ENCODE measurements around the gene NF2.

NF2 gene

DNA sequence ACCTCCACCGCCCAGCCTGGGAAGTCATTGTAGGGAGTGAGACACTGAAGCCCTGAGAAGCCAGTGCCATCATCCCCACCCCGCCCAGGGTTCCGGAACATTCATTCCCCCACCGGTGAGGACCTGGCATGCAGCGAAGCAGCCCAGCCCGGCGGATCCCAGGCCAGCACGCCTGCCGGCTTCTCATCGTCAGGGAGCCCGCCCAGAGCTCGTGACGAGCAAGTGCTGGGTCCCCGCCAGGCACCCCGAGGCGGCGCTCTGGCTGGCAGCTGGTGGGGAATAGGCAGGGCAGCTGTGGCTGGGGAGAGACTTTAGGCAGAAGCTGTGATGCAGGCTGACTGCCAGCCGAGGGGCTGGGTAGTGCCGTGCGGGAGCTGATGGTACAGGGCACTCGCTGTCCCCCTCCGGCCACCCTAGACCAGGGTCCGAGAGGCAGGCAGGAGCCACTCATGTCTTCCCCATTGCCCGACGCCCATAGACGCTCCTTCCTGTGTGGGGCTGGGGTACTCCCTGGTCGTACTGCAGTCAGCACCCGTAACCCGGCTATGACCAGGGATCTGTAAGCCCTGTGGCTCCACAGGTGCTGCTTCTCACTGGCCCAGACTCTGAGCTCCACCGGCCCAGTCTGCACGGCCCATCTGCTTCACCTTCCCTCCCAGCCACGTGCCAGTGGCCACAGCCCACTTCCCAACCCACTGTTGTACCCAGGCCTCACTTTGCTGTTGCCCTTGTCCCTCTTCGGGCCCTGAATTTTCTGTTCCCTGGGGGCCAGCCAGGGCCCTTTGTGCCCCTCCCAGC is 91.9 kb downstream of the NF2 start:
- Histone ChIP-seq H3K9me3 (ENCODE audit: control insufficient read depth in 2 of 2, low read length in 2 of 2) (no peaks in the 10 kb centered on the region), H3K9ac (ENCODE audit: low read depth in 1 of 2, low read length in 2 of 2) (no peak overlapping the region), H3K4me1 (ENCODE audit: control insufficient read depth in 2 of 2, insufficient read depth in 2 of 2, low read length in 2 of 2) (peaks cover 0 to under 1% of the 10 kb centered on the region in 2 donors), H3K4me3 (ENCODE audit: low read length in 2 of 2) (no peak overlapping the region), H3K27me3 (ENCODE audit: control insufficient read depth in 2 of 2, insufficient read depth in 2 of 2, low read length in 2 of 2) (no peaks in the 10 kb centered on the region), H3K27ac (ENCODE audit: low read depth in 2 of 2, low read length in 2 of 2) (no peak overlapping the region), H3K36me3 (ENCODE audit: control insufficient read depth in 2 of 2, insufficient read depth in 2 of 2, low read length in 2 of 2) (peaks cover 11 to 15% of the 10 kb centered on the region in 2 donors)

DNA sequence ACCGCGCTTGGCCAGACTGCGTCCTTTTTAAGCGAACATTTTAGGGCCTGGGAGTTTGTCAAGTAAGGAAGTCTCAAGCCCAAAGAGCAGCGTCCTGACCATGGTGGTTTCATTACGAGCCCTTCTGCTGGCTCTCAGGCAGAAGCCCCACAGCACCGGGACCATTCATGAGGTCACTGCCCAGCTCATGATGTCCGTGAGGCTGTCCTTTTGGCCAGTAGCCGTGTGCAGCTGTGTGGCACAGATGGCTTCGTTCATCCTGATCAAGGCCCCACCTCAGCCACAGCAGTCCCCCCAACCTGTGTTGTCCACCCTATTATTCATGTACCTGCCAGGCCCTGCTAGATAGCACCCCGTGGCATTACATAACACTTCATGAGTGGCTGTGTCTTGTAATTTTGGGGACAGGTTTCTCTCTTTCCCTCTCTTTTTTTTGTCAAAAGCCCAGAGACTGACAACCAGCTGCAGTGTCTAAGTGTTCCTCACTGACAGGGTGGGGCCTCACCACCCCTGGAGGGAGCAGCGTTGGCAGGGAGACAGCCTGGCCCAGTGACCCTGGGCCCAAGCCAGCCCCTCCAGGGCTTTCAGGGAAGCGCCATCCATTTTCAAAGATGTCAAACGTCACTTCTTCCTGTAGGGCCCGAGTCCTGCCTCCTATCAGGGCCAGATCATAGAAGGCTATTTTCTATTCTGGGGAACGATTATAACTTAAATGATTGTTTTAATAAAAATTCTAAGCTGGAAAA is 94.6 kb downstream of the NF2 start:
- H3K27me3 ChIP-seq (ENCODE audit: control insufficient read depth in 2 of 2, insufficient read depth in 2 of 2, low read length in 2 of 2): peaks cover 0 to 4% of the 10 kb centered on the region in 2 donors
- no peak overlapping the region for H3K9ac ChIP-seq (ENCODE audit: low read depth in 1 of 2, low read length in 2 of 2)
- peaks cover 8 to 9% of the 10 kb centered on the region in 2 donors for H3K36me3 ChIP-seq (ENCODE audit: control insufficient read depth in 2 of 2, insufficient read depth in 2 of 2, low read length in 2 of 2)
- no peak overlapping the region for H3K4me3 ChIP-seq (ENCODE audit: low read length in 2 of 2)
- no peak overlapping the region for H3K27ac ChIP-seq (ENCODE audit: low read depth in 2 of 2, low read length in 2 of 2)
- peaks cover 6 to 22% of the 10 kb centered on the region in 2 donors for H3K4me1 ChIP-seq (ENCODE audit: control insufficient read depth in 2 of 2, insufficient read depth in 2 of 2, low read length in 2 of 2)
- H3K9me3 ChIP-seq (ENCODE audit: control insufficient read depth in 2 of 2, low read length in 2 of 2): no peaks in the 10 kb centered on the region

DNA sequence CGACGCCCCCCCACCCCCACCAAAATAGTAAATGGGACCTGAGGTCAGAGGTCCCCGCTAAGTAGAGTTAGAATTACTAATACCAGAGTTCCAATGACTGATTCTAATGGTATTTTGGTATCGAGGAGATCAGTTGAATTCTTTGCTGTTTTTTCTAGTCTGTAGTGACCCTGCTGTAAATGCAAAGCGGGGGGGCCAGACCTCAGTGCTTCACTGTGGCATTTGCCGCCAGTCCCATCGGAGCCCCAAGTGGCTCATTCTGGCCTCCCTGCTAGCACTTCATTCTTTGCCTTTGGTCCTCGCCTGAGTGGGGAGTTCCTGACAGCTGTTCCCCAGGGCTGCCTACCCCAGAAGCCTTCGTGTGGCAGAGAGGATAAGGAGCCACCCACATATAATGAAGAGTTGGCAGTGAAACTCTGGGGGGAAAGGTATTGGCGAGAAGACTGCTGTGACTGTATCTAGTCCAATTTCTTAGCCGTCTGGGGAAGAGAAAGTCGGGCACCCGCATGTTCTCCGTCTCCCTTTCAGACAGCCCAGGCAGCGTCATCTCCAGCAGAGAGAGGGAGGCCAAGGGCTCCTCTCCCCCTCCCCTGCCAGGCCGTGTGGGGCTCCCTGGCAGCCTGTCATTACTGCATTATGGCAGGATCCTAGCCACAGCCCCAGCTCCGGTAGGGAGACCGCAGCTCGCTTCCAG is 96.9 kb downstream of the NF2 start:
- H3K9me3 ChIP-seq (ENCODE audit: control insufficient read depth in 2 of 2, low read length in 2 of 2): no peaks in the 10 kb centered on the region
- H3K27me3 ChIP-seq (ENCODE audit: control insufficient read depth in 2 of 2, insufficient read depth in 2 of 2, low read length in 2 of 2): peaks cover 0 to 4% of the 10 kb centered on the region in 2 donors
- H3K27ac ChIP-seq (ENCODE audit: low read depth in 2 of 2, low read length in 2 of 2): no peak overlapping the region
- no peak overlapping the region for H3K4me3 ChIP-seq (ENCODE audit: low read length in 2 of 2)
- no peak overlapping the region for H3K9ac ChIP-seq (ENCODE audit: low read depth in 1 of 2, low read length in 2 of 2)
- H3K4me1 ChIP-seq (ENCODE audit: control insufficient read depth in 2 of 2, insufficient read depth in 2 of 2, low read length in 2 of 2): peaks cover 16 to 26% of the 10 kb centered on the region in 2 donors
- H3K36me3 ChIP-seq (ENCODE audit: control insufficient read depth in 2 of 2, insufficient read depth in 2 of 2, low read length in 2 of 2): peaks cover 0 to 4% of the 10 kb centered on the region in 2 donors

GRCh38 chr22:29700900-29701154 is 97.4 kb downstream of the NF2 start:
- Histone ChIP-seq H3K27me3 (ENCODE audit: control insufficient read depth in 2 of 2, insufficient read depth in 2 of 2, low read length in 2 of 2) (peaks cover 0 to 4% of the 10 kb centered on the region in 2 donors), H3K9me3 (ENCODE audit: control insufficient read depth in 2 of 2, low read length in 2 of 2) (no peaks in the 10 kb centered on the region), H3K36me3 (ENCODE audit: control insufficient read depth in 2 of 2, insufficient read depth in 2 of 2, low read length in 2 of 2) (no peaks in the 10 kb centered on the region), H3K27ac (ENCODE audit: low read depth in 2 of 2, low read length in 2 of 2) (no peak overlapping the region), H3K4me1 (ENCODE audit: control insufficient read depth in 2 of 2, insufficient read depth in 2 of 2, low read length in 2 of 2) (peaks cover 16 to 26% of the 10 kb centered on the region in 2 donors), H3K4me3 (ENCODE audit: low read length in 2 of 2) (no peak overlapping the region), H3K9ac (ENCODE audit: low read depth in 1 of 2, low read length in 2 of 2) (no peak overlapping the region)

GRCh38 chr22:29701155-29701999 is 97.9 kb downstream of the NF2 start:
- H3K27me3 ChIP-seq (ENCODE audit: control insufficient read depth in 2 of 2, insufficient read depth in 2 of 2, low read length in 2 of 2): peaks cover 0 to 4% of the 10 kb centered on the region in 2 donors
- H3K36me3 ChIP-seq (ENCODE audit: control insufficient read depth in 2 of 2, insufficient read depth in 2 of 2, low read length in 2 of 2): no peaks in the 10 kb centered on the region
- no peaks in the 10 kb centered on the region for H3K9me3 ChIP-seq (ENCODE audit: control insufficient read depth in 2 of 2, low read length in 2 of 2)
- no peak overlapping the region for H3K9ac ChIP-seq (ENCODE audit: low read depth in 1 of 2, low read length in 2 of 2)
- H3K4me3 ChIP-seq (ENCODE audit: low read length in 2 of 2): no peak overlapping the region
- H3K27ac ChIP-seq (ENCODE audit: low read depth in 2 of 2, low read length in 2 of 2): peak overlapping the region in 1 of 2 donors; percentile 23
- peaks cover 16 to 26% of the 10 kb centered on the region in 2 donors for H3K4me1 ChIP-seq (ENCODE audit: control insufficient read depth in 2 of 2, insufficient read depth in 2 of 2, low read length in 2 of 2)

DNA sequence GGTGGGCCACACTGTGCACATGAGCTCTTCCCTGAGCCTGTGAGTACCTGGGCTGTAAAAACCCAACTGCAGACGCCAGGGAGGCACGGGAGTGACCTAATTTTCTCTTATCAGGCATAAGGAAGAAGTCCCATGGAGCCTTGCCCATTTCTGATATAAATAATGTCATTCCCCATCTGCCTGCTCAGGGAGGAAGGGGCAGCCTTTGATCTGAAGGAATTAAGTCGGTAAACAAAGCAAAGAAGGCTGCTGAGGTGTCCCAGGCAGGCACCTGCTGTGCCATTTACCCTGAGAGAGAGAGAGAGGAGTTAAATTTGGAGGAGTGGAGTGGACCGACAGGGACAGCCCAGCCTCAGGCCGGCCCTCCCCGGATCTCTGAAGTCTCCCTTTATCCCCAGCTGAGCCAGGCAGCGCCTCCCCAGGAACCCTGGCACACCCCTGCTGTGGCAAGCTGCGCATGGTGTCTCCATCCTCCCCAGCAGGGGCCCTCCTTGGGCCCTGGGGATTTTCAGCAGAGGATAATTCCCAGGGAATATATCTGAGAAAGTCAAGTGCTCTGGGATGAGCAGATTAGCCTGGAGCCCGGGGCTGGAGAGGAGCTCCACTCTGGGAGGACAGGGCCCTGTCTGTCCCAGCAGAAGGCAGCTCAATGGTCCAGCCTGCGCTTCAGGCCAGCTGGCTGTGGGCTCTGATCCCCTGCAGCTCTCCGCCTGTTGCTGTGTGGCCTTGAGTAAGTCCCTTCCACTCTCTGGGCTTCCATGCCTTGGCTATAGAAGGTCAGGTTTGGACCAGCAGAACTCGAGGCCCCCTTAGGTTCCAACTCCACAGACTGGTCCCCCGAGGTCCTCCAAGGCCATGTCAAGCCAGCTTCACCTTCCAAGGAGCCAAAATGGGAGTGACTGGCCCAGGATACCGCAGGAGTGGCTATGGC is 98.8 kb downstream of the NF2 start:
- peaks cover 0 to 4% of the 10 kb centered on the region in 2 donors for H3K27me3 ChIP-seq (ENCODE audit: control insufficient read depth in 2 of 2, insufficient read depth in 2 of 2, low read length in 2 of 2)
- no peaks in the 10 kb centered on the region for H3K36me3 ChIP-seq (ENCODE audit: control insufficient read depth in 2 of 2, insufficient read depth in 2 of 2, low read length in 2 of 2)
- no peaks in the 10 kb centered on the region for H3K9me3 ChIP-seq (ENCODE audit: control insufficient read depth in 2 of 2, low read length in 2 of 2)
- H3K4me3 ChIP-seq (ENCODE audit: low read length in 2 of 2): no peak overlapping the region
- H3K9ac ChIP-seq (ENCODE audit: low read depth in 1 of 2, low read length in 2 of 2): no peak overlapping the region
- H3K27ac ChIP-seq (ENCODE audit: low read depth in 2 of 2, low read length in 2 of 2): peak overlapping the region; percentile 32 to 54
- peaks cover 16 to 26% of the 10 kb centered on the region in 2 donors for H3K4me1 ChIP-seq (ENCODE audit: control insufficient read depth in 2 of 2, insufficient read depth in 2 of 2, low read length in 2 of 2)

- H3K27ac ChIP-seq (ENCODE audit: low read depth in 2 of 2, low read length in 2 of 2): peak overlapping the region; percentile 32 to 54
- H3K9ac ChIP-seq (ENCODE audit: low read depth in 1 of 2, low read length in 2 of 2): no peak overlapping the region
- no peak overlapping the region for H3K4me3 ChIP-seq (ENCODE audit: low read length in 2 of 2)
- peaks cover 16 to 26% of the 10 kb centered on the region in 2 donors for H3K4me1 ChIP-seq (ENCODE audit: control insufficient read depth in 2 of 2, insufficient read depth in 2 of 2, low read length in 2 of 2)
- H3K27me3 ChIP-seq (ENCODE audit: control insufficient read depth in 2 of 2, insufficient read depth in 2 of 2, low read length in 2 of 2): peaks cover 0 to 4% of the 10 kb centered on the region in 2 donors
- H3K36me3 ChIP-seq (ENCODE audit: control insufficient read depth in 2 of 2, insufficient read depth in 2 of 2, low read length in 2 of 2): no peaks in the 10 kb centered on the region
- H3K9me3 ChIP-seq (ENCODE audit: control insufficient read depth in 2 of 2, low read length in 2 of 2): no peaks in the 10 kb centered on the region
These were observed 99.6 kb downstream of the NF2 start for GRCh38 chr22:29702931-29703501.

GRCh38 chr22:29703569-29704195 is 100.2 kb downstream of the NF2 start:
- H3K36me3 ChIP-seq (ENCODE audit: control insufficient read depth in 2 of 2, insufficient read depth in 2 of 2, low read length in 2 of 2): no peaks in the 10 kb centered on the region
- peak overlapping the region in 1 of 2 donors; percentile 32 for H3K27ac ChIP-seq (ENCODE audit: low read depth in 2 of 2, low read length in 2 of 2)
- no peak overlapping the region for H3K9ac ChIP-seq (ENCODE audit: low read depth in 1 of 2, low read length in 2 of 2)
- H3K9me3 ChIP-seq (ENCODE audit: control insufficient read depth in 2 of 2, low read length in 2 of 2): no peaks in the 10 kb centered on the region
- H3K4me1 ChIP-seq (ENCODE audit: control insufficient read depth in 2 of 2, insufficient read depth in 2 of 2, low read length in 2 of 2): peaks cover 16 to 26% of the 10 kb centered on the region in 2 donors
- H3K4me3 ChIP-seq (ENCODE audit: low read length in 2 of 2): no peak overlapping the region
- H3K27me3 ChIP-seq (ENCODE audit: control insufficient read depth in 2 of 2, insufficient read depth in 2 of 2, low read length in 2 of 2): peaks cover 0 to 4% of the 10 kb centered on the region in 2 donors
